ENCODE results near the gene CD180.

The CD180 gene

DNA sequence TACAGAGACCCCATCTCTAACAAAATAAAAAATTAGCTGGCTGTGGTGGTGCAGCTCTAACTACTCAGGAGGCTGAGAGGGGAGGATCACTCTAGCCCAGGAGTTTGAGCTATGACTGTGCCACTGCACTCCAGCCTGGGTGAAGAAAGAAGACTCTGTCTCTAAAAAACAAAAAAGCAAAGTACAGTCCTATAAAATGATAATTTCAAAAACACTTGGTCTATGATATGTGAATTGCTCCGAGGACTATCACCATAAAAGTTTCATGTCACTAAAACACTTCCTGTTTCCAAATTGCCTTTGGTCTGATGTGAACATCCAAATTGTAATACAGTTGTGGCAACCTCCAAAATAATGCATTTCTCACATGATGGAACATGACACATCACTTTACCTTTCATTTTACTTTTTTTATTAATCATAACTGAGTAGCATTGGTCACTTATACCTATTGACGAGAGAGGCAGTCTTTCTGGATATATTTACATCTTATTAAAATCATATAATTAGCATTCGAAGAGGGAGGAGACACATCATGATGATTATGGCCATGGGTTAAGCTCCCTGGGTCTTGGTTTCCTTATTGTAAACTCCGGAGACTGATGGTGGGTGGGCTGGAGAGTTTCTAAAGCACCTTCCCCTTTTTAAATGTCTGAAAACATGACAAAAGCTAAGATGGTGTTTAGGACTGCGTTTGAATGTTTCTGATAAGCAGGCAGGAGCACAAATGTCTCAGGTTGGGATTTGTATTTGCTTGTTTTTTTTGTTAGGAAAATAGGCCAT is 25.8 kb upstream of the CD180 start:
- DNase-seq (ENCODE audit: low spot score), result no peak
- H3K27ac ChIP-seq, result no peak overlapping the region
- H3K4me3 ChIP-seq, result no peak overlapping the region
- TF ChIP-seq, protein P1, sequence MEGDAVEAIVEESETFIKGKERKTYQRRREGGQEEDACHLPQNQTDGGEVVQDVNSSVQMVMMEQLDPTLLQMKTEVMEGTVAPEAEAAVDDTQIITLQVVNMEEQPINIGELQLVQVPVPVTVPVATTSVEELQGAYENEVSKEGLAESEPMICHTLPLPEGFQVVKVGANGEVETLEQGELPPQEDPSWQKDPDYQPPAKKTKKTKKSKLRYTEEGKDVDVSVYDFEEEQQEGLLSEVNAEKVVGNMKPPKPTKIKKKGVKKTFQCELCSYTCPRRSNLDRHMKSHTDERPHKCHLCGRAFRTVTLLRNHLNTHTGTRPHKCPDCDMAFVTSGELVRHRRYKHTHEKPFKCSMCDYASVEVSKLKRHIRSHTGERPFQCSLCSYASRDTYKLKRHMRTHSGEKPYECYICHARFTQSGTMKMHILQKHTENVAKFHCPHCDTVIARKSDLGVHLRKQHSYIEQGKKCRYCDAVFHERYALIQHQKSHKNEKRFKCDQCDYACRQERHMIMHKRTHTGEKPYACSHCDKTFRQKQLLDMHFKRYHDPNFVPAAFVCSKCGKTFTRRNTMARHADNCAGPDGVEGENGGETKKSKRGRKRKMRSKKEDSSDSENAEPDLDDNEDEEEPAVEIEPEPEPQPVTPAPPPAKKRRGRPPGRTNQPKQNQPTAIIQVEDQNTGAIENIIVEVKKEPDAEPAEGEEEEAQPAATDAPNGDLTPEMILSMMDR (IDR thresholded peaks at IDR 0.05), result no peak

- no peak for DNase-seq (ENCODE audit: low spot score)
- no peak overlapping the region for H3K27ac ChIP-seq
- H3K4me3 ChIP-seq, result no peak overlapping the region
- TF ChIP-seq, protein P1 (IDR thresholded peaks at IDR 0.05), result no peak
These were observed 25.1 kb upstream of the CD180 start for GRCh38 chr5:67221487-67222242.

DNA sequence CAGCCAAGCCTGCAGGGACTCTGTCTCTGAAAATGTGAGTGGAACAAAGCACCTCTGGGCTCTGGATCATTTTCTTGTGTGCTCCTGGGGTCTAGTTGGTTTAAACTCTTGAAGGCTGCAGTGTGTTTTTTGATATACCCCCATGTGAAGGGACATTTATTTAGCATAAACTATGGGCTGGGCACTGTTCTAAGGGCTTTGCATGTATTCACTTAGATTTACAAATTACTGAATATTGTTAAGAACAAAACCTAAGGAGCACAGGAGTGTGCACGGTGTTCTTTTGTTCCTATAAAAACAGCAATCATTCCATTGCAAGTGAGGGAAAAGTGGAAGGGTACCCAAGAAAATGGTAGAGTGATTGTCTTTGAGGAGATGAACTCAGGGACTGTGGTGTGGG is 20.0 kb upstream of the CD180 start:
- Histone ChIP-seq H3K4me3 (peak overlapping the region; percentile 59), H3K27ac (peak overlapping the region in 1 of 2 donors; percentile 76)
- TF ChIP-seq, protein P1 (IDR thresholded peaks at IDR 0.05), result no peak
- no peak for DNase-seq (ENCODE audit: low spot score)

GRCh38 chr5:67215519-67216471 is 19.2 kb upstream of the CD180 start:
- TF ChIP-seq, protein P1 (IDR thresholded peaks at IDR 0.05), result no peak
- H3K27ac ChIP-seq, result peak overlapping the region; percentile 46 to 76
- H3K4me3 ChIP-seq, result peak overlapping the region; percentile 59
- no peak for DNase-seq (ENCODE audit: low spot score)

DNA sequence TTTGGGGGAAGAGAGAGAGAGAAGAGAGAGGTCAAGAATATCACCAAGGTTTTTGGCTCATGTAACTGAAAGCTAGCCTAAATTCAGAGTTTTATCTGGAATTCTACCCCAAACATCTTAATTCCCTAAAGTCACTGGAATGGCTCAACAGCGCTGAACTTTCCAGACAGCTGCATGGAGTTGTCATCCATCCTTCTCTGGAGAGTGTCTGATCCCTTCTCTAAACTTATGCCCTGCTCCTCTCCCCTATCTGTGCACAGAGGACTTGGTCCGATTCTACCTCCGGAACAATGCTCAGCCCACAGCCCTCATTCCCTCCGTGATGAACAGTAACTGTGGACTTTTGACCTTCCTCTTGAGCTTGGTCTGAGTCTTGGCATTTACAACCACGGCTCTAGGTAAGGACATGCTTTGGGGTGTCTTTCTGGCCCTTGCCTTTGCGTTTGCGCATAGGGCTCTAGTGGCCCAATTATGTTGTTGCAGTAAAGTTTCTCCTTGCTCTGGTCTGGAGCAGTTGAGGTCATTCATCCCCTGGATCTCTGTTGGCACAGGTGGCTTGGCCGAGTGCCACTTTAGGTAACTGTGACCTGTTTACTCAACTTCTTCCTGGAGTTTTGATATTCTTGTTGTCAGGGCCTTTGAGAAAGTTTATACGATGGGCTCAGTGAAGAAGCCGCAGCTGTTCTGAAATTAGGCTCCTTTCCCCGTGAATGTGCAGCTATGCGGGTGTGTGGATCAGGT is 18.3 kb upstream of the CD180 start:
- TF ChIP-seq, protein P1 (IDR thresholded peaks at IDR 0.05), result no peak
- peak overlapping the region; percentile 46 to 76 for H3K27ac ChIP-seq
- DNase-seq (ENCODE audit: low spot score), result no peak
- H3K4me3 ChIP-seq, result no peak overlapping the region

- no peak overlapping the region for H3K4me3 ChIP-seq
- TF ChIP-seq, protein P1 (IDR thresholded peaks at IDR 0.05), result no peak
- DNase-seq (ENCODE audit: low spot score), result no peak
- H3K27ac ChIP-seq, result no peak overlapping the region
These were observed 17.4 kb upstream of the CD180 start for GRCh38 chr5:67214036-67214435.
